ENCODE results near the gene TRIM28.
A peak's percentile ranks its signal among the peaks of the same experiment; 100 is the strongest.
"Not testable (repeated sequence)": the region's sequence is repeated elsewhere in the genome, so short reads cannot be mapped to it uniquely, and the experiment has no call there.

The TRIM28 gene

DNA sequence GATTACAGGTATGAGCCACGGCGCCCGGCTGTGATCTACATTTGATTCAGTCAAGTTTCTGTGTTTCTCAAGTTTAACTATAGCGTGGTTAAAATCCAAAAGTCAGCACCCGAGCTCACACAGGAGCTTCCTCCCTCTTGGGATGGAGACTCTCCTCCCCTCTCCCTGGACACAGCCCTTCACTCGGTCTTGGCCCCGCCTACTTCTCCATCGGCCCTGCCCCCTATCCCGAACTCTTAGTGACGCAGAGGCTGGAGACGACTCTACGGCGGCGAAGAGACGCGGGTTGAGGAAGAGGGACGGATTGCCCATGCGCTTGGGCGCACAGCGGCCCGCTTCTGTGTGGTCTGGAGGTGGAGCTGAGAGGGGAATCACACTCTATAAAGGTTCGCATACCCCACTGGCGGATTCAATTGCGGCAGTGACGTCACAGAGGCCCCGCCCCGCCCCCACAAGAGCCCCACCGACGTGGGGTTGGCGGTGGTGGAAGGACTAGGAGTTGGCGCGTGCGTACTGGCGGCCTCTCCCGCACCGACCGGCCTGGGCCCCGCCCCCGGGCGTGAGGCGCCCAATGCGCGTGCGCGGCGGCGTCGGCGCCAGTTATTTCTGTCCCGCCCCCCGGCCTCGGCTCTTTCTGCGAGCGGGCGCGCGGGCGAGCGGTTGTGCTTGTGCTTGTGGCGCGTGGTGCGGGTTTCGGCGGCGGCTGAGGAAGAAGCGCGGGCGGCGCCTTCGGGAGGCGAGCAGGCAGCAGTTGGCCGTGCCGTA is at the start of gene TRIM28:
TRIM28 (plus strand) TSS at position 239 of the 765 bp plus-strand sequence. CDS start 694 bp downstream, outside the sequence.
- DNase-seq: peak; percentile 100

- no peak for DNase-seq
These were observed 46.2 kb upstream of the TRIM28 start for GRCh38 chr19:58497634-58498170.

DNA sequence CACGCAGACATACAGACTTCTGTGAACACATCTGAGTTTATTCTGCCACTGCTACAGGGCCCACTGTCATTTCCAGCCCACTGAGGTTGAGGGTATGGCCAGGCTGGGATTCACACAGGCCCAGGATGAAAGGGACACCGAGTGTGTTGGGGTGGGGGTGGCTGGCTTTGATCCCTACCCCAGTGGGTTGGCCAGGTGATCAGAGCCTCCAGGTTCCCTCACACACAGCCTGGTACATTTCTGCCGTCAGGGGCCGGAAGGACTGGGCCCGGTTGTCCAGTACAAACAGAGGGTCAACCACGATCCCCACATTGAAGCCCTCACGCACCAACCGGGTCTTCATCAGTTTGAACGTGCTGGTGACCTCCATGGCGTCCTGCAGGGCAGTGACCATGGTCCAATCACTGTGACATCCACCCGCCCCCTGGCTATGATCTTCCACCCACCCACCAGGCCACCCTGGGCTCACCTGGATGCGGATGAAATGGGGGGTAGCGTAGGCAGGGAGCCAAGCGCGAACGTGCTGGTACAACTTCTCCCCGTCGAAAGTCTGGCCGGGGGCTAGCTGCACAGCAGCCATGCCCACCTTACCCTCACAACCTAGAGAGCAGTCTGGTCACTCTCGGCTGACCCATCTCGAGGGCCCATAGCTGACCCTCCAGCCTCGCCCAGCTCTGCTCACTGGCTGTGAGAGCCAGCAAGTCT is 45.4 kb upstream of the TRIM28 start:
- no peak for DNase-seq

DNA sequence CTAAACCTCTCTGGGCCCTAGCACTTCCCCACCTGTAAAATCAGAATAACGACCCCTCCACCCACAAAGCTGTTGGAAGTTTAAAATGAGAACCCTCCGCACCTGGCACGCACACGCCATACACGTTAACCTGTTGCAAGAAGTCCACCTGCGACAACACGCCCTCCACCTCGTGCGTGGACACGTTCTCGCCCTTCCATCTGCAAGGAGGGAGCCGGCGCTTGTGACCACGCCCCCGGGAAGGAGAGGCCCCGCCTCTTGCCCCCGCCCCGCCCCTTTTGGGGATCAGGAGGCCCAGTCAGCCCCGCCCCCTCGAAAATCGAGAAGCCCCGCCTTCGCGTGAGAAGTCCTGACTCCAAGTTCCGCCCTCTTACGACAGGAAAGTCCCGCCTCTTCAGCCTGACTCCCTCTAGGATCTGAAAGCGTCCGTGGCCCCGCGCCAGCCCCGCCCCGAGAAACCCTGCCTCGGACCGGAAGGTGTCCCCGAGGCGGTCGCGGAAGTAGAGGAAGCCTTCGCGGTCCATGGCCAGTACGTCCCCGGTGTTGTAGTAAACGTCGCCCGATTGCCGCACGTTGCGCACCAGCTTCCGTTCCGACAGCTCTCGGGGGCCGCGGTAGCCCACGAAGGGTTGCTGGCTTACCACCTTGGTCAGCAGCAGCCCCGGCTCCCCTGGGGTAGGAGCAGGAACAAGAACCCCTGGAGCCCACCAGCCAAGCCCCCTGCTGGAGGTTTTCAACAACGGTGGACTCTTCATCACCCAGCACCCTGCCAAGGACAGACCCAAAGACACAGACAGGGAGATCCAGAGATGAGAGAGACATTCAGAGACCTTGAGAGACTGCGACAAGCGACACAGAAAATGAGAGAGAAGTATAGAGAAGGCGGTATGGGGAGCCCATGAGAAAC is 44.6 kb upstream of the TRIM28 start:
- DNase-seq: peak; percentile 99

- DNase-seq: no peak
These were observed 43.6 kb upstream of the TRIM28 start for GRCh38 chr19:58500242-58500641.

GRCh38 chr19:58507602-58508223 is 36.2 kb upstream of the TRIM28 start:
- DNase-seq: not testable (repeated sequence)

- DNase-seq: no peak
These were observed 34.2 kb upstream of the TRIM28 start for GRCh38 chr19:58509731-58510083.

DNA sequence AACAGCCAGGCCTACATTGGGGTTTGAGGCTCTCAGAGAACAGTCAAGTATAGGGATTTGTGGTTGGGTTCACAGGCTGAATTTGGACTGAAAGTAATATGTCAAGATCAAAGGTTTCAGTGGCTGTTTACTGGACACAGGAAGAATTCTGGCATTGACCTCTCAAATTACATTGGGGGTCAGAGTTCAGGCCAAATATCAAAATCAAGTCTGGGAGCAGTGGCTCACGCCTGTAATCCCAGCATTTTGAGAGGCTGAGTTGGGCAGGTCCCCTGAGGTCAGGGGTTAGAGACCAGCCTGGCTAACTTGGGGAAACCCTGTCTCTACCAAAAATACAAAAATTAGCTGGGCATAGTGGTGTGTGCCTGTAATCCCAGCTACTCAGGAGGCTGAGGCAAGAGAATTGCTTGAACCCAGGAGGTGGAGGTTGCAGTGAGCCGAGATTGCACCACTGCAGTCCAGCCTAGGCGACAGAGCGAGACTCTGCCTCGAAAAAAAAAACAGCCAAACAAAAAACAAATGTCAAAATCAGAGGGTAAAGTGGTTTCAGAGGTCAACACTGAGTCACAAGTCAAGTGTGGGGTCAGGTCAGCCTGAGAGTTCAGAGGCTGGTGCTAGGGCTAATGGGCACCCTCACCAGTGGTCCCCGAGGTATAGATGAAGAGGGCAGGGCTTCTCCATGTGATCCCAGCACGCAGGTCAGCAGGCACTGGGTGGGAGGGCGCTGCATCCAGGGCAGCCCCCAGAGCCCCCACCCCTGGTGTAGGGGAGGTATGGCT is 33.6 kb upstream of the TRIM28 start:
- no peak for DNase-seq

DNA sequence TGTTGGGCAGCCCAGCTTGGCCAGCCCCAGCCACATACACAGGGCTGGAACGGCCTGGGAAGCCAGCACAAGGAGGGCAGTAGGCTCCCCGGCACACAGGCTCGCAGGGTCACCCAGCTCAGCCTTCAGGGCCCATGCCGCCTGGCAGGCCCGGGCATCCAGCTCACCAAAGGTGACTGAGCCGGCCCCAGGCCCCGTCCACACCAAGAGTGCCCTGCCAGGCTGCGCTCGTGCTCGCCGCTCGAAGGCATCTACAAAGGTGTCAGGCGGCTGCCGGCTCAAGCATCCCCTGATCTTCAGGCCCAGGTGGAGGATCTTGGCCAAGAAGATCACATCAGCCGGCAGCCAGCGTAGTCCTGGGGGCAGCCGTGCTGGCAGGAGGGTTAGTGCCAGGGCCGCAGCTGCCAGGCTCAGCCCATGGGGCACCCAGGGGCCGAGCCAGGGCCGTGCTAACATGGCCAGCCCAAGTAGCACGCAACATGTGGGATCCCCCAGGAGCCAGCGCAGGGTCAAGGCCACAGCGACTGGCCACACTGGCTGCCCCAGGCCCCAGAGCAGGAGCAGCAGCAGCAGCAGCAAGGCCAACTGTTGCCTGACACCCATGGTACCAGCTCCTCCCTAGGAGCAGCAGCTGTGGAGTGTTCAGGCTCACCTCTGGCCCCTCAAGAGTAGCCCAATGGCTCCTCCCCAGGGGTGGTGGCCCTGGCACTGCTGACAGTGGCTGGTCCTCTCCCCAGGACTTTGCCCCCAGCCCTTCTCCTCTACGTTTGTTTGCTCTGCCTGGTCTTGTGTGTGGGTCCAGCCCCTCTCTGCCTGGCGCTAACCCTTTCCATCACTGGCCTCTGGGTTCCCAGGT is 32.3 kb upstream of the TRIM28 start, which contains the start of gene SLC27A5:
SLC27A5 (minus strand) TSS at position 640 of the 856 bp plus-strand sequence; CDS start at position 603, 37 bp downstream.
- no peak for DNase-seq

DNA sequence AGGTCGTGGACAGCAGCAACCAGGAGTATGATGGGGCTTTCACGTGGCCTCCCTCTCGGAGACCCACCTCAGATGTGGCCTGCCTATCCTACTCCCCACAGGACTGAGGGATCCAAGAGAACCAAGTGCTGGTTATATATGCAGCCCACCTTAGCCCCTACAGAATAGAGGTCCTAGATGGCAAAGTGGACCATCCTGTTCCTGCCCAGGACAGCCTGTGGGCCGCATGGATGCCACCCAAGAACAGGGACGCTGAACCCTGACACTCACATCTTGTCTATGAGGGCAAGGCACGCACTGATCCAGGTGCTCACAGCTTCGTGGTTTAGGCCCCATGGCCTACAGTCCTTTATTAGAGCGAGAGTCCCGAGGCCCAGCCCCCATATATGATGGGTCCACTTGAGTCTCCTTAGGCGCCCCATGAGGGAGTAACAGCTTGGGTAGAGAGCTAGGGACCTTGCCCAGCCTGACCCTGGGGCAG is 30.6 kb upstream of the TRIM28 start:
- no peak for DNase-seq

GRCh38 chr19:58513694-58514563 is 29.9 kb upstream of the TRIM28 start:
- peak; percentile 95 for DNase-seq

DNA sequence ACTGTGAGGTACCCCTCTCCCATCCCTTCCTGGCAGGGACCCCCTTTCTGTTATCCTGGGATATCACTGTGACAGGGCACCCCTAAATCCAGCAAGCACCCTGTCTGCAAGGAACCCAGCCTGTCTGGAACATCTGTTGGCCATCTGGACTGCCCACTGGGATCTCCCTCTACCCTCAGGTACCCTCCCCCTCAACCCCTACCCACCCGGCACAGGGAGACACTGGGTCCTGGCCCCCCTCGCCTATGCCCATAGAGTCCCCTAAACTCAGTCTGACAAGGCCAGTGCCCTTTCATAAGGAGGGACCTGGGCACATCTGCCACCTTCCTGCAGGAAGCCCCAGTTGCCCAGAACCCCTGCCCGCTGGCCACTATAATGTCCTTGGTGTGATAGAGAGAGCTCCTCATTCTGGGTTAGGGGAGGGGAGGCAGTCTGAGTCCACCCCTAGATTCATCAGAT is 29.3 kb upstream of the TRIM28 start:
- no peak for DNase-seq

DNA sequence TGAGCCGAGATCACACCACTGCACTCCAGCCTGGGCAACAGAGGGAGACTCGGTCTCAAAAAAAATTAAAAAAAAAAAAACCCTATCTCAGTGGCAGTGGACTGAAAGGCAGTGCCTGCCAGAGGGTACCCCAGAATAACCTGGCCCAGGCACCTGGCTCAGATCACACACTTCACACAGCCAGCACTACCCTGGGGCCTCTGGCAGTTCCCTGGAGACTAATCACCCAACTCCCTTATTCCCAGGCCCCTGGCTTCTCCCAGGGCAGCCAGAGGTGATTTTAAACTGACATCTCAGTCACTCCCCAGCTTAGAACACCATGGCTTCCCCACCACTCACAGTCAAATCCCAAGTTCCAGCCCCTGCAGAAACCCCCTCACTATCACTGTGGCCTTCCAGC is 28.6 kb upstream of the TRIM28 start:
- DNase-seq: no peak

DNA sequence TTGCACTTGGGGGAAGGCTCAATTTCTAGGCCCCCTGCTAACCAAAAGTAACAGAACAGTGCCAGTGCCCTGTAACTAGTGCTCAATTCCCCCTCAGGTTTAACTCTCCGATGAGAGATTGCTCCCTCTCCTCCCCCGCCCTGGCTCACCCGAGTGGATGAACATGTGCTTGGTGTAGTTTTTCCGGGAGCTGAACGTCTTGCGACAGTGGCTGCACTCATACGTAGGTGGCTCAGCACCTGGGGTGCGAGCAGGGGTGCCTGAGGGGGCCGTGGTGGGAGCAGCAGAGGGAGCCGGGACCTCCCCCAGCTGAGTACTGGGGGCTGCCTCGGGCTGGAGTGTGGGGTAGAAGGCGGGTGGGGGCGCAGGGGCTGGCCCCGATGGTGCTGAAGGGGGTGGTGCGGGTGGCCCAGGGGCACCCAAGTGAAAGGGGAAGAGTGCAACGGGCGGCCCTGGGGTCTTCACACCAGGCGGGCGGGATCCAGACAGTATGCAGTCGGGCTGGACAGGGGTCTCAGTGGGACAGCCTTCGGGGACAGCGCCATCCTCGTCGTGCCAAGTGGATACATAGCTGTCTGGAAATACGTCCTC is 27.5 kb upstream of the TRIM28 start:
- no peak for DNase-seq

DNA sequence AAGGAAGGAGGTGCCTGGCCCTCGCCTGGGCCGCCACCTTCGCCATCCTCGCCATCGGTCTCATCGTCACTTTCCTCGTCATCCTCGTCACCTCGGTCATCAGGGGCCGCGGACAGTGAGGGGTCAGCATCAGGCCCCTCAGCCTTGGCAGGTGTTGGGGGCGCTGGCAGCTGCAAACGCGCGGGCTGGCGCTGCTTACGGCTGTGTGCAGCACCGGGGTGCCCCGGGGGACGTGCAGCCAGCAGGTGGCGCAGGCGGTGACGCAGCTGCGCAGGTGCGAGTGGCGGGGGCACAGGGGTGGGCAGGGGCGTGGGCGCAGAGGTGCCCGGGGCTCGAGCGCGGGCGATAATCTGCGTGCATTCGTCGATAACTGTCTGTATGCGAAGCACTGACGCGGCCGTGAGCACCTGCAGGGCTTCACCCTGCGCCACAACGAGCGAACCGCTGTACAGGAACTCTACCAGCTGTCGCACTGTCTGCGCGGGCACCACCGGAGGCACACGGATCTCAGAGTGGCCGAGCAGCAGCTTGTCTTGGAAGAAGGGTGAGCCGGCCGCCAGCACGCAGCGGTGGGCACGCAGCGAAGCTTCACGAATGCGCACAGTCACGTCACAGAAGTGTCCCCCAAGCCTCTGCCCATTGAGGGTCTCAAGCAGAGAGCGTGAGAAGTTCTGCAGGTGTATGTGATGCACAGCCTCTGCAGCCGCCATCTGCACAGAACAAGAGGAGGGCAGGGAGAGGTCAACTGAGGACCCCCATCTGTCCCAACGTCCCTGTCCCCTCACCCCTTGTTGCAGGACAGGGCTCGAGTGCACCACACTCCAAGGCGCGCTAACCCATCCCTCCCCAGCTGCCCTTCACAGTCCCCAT is 26.7 kb upstream of the TRIM28 start:
- DNase-seq: no peak

GRCh38 chr19:58518256-58519086 is 25.4 kb upstream of the TRIM28 start:
- no peak for DNase-seq

DNA sequence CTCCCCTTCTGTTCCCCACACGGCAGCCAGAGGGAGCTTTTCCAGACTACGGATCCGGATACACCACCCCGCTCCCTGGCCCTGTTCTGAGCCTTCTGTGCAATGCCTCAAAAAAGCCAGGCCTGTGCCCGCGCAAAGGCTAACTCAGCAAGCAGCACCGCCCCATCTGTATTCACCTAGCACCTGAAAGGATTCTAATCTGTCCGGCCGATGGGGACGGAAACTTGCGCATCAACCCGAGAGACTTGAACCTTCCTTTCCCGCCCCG is 24.8 kb upstream of the TRIM28 start:
- peak; percentile 53 for DNase-seq
